SU-DHL-6 (cell line): Measurements from ENCODE around the gene AGXT.

ENCODE experiments used
- H2AFZ ChIP-seq: fragments of 200-600 bp; sonication (generic); 2 replicates; pipeline ENCODE4 v1.6.1; 2014; ENCODE audit warnings: low read depth, mild to moderate bottlenecking, moderate library complexity, mixed read lengths, antibody characterized with exemption, low read length; ENCODE audit not compliant: severe bottlenecking
- H3F3A ChIP-seq: fragments of 200-600 bp; shearing (Covaris generic); 2 replicates; pipeline ENCODE4 v1.6.0; 2016; ENCODE audit warnings: antibody characterized with exemption, mild to moderate bottlenecking; ENCODE audit not compliant: insufficient read depth
- H3K27ac ChIP-seq: fragments of 200-600 bp; sonication (generic); 2 replicates; pipeline ENCODE4 v1.5.1; 2016; ENCODE audit warnings: low read depth, mild to moderate bottlenecking, low read length, moderate library complexity, mixed read lengths
- H3K27me3 ChIP-seq: fragments of 200-600 bp; sonication (generic), shearing (Covaris generic); 2 replicates; pipeline ENCODE4 v1.6.0; 2014; ENCODE audit warnings: mild to moderate bottlenecking, low read length
- H3K36me3 ChIP-seq: fragments of 200-600 bp; sonication (generic); 2 replicates; pipeline ENCODE4 v1.6.1; 2014; ENCODE audit warnings: mild to moderate bottlenecking, low read length, mixed read lengths
- H3K4me2 ChIP-seq: fragments of 300-600, 200-600 bp; shearing (Covaris generic), sonication (generic); 2 replicates; pipeline ENCODE4 v1.6.0; 2014; ENCODE audit warnings: low read length, low read depth, mild to moderate bottlenecking; ENCODE audit not compliant: poor library complexity, severe bottlenecking
- H3K4me3 ChIP-seq: fragments of 200-600 bp; sonication (generic); 2 replicates; pipeline ENCODE4 v1.5.1; 2014; ENCODE audit warnings: antibody characterized with exemption, low read length, mild to moderate bottlenecking, mixed read lengths; ENCODE audit not compliant: insufficient read depth, poor library complexity, severe bottlenecking
- H3K79me2 ChIP-seq: fragments of 200-600 bp; sonication (generic); 2 replicates; pipeline ENCODE4 v1.6.1; 2014; ENCODE audit warnings: mild to moderate bottlenecking, low read length, moderate library complexity; ENCODE audit not compliant: insufficient read depth
- H3K9ac ChIP-seq: fragments of 200-600 bp; sonication (generic); 2 replicates; pipeline ENCODE4 v1.7.0; 2014; ENCODE audit warnings: mild to moderate bottlenecking, low read length
- H3K9me2 ChIP-seq: fragments of 200-600 bp; sonication (generic); replicated peaks from 2 replicates; pipeline ENCODE4 v1.6.1; 2014; ENCODE audit warnings: low read length; ENCODE audit not compliant: insufficient read depth
- H3K9me3 ChIP-seq: fragments of 200-600 bp; sonication (generic); 2 replicates; pipeline ENCODE4 v1.6.1; 2014; ENCODE audit warnings: low read length, mixed read lengths; ENCODE audit not compliant: insufficient read depth
- H4K20me1 ChIP-seq: fragments of 200-600 bp; sonication (generic); 2 replicates; pipeline ENCODE4 v1.6.1; 2014; ENCODE audit warnings: low read depth, mild to moderate bottlenecking, antibody characterized with exemption, low read length, moderate library complexity, mixed read lengths
- CTCF ChIP-seq: fragments of 200-600 bp; sonication (generic); IDR thresholded peaks from one replicate; pipeline ENCODE4 v1.5.1; 2017; ENCODE audit warnings: antibody characterized with exemption, mild to moderate bottlenecking, low read length, moderate library complexity; ENCODE audit not compliant: insufficient read depth, poor library complexity, severe bottlenecking
- EZH2phosphoT487 ChIP-seq: fragments of 200-600 bp; sonication (generic), shearing (Covaris generic); conservative IDR thresholded peaks from 2 replicates; pipeline ENCODE4 v1.6.1; 2018; ENCODE audit warnings: mild to moderate bottlenecking, antibody characterized with exemption, low read length, moderate library complexity, mixed read lengths

Gene AGXT

GRCh38 chr2:240914645-240915525 lies 46.3 kb downstream of the AGXT start:
- Histone ChIP-seq H3K36me3 (no peaks in the 10 kb centered on the region), H3F3A (no peaks in the 10 kb centered on the region), H3K9me3 (no peaks in the 10 kb centered on the region), H3K79me2 (no peaks in the 10 kb centered on the region), H3K27ac (no peak overlapping the region), H3K27me3 (no peaks in the 10 kb centered on the region), H3K4me2 (no peak overlapping the region), H4K20me1 (no peaks in the 10 kb centered on the region), H3K4me3 (no peak overlapping the region), H3K9me2 (no peaks in the 10 kb centered on the region), H2AFZ (no peak overlapping the region), H3K9ac (no peak overlapping the region)
- TF ChIP-seq CTCF: no peak
- no peak for TF ChIP-seq EZH2phosphoT487

- TF ChIP-seq CTCF (no peak), EZH2phosphoT487 (no peak)
- Histone ChIP-seq H3F3A (no peaks in the 10 kb centered on the region), H3K27me3 (no peaks in the 10 kb centered on the region), H3K36me3 (no peaks in the 10 kb centered on the region), H3K9me3 (no peaks in the 10 kb centered on the region), H3K9ac (no peak overlapping the region), H4K20me1 (no peaks in the 10 kb centered on the region), H2AFZ (no peak overlapping the region), H3K27ac (no peak overlapping the region), H3K79me2 (no peaks in the 10 kb centered on the region), H3K9me2 (no peaks in the 10 kb centered on the region), H3K4me2 (no peak overlapping the region), H3K4me3 (no peak overlapping the region)
These were observed 47.1 kb downstream of the AGXT start for GRCh38 chr2:240915526-240916341.

GRCh38 chr2:240916571-240917008 lies 48.0 kb downstream of the AGXT start:
- Histone ChIP-seq H3K36me3 (no peaks in the 10 kb centered on the region), H3K9me2 (no peaks in the 10 kb centered on the region), H3K9ac (no peak overlapping the region), H3K27ac (no peak overlapping the region), H3F3A (no peaks in the 10 kb centered on the region), H3K9me3 (no peaks in the 10 kb centered on the region), H3K4me3 (no peak overlapping the region), H3K27me3 (no peaks in the 10 kb centered on the region), H2AFZ (no peak overlapping the region), H4K20me1 (no peaks in the 10 kb centered on the region), H3K79me2 (no peaks in the 10 kb centered on the region), H3K4me2 (no peak overlapping the region)
- TF ChIP-seq CTCF (no peak), EZH2phosphoT487 (no peak)
